ENCODE results near the gene PSMF1.
"Not testable (repeated sequence)": the region's sequence is repeated elsewhere in the genome, so short reads cannot be mapped to it uniquely, and the experiment has no call there.

GRCh38 chr20:1149812-1150211 lies 31.4 kb downstream of the PSMF1 start:
- TF ChIP-seq CTCF (conservative IDR thresholded peaks at IDR 0.05); EZH2 (IDR thresholded peaks at IDR 0.05; ENCODE audit: low read depth): not testable (repeated sequence)

Measured in PC-9 (cell line).